Keratinocyte (primary cell): ENCODE data around the gene ARID5B. TPM values are rescaled to one million over a fixed set of nuclear protein-coding genes. Genes with fewer than 3 reads are reported as not detected.

Experiments used
- DNase-seq: peaks from one replicate; pipeline ENCODE4 v3.0.0-alpha.2; 2011; ENCODE audit warnings: low read depth, missing footprints, low spot score
- FAIRE-seq: peaks from 2 replicates; lab custom pipeline; 2011; peaks lifted over from hg19 to GRCh38; lab: Jason Lieb, UNC
- H2AFZ ChIP-seq: 2 replicates; pipeline ENCODE4 v1.6.0; 2012; ENCODE audit warnings: low read length, control low read depth, inconsistent platforms; ENCODE audit not compliant: control insufficient read depth
- H3K27ac ChIP-seq: 2 replicates; pipeline ENCODE4 v1.5.1; 2011; ENCODE audit warnings: low read length; ENCODE audit not compliant: control insufficient read depth, insufficient read depth
- H3K27me3 ChIP-seq: 3 replicates; pipeline ENCODE4 v1.6.0; 2011; ENCODE audit warnings: low read length; ENCODE audit not compliant: control insufficient read depth, insufficient read depth; ENCODE audit errors: extremely low read depth
- H3K36me3 ChIP-seq, 2 experiments: 2 replicates in 1 of 2; 3 replicates in 1 of 2; pipeline ENCODE4 v1.5.1; 2011; ENCODE audit warnings: low read length in 2 of 2, mild to moderate bottlenecking in 1 of 2; ENCODE audit not compliant: control insufficient read depth in 2 of 2, insufficient read depth in 2 of 2; ENCODE audit errors: extremely low read depth in 1 of 2
- H3K4me1 ChIP-seq: 3 replicates; pipeline ENCODE4 v1.5.1; 2011; ENCODE audit warnings: low read length; ENCODE audit not compliant: control insufficient read depth, insufficient read depth; ENCODE audit errors: extremely low read depth
- H3K4me2 ChIP-seq: 3 replicates; pipeline ENCODE4 v1.6.0; 2011; ENCODE audit warnings: low read depth, low read length; ENCODE audit not compliant: control insufficient read depth, insufficient read depth; ENCODE audit errors: extremely low read depth
- H3K4me3 ChIP-seq, 3 experiments: fragments of 200-600 bp in 1 of 3; sonication (generic) in 1 of 3; 2 replicates in 2 of 3; 3 replicates in 1 of 3; pipeline ENCODE4 v1.5.1; 2011 to 2016; ENCODE audit warnings: low read length in 3 of 3, mild to moderate bottlenecking in 3 of 3, control low read depth in 2 of 3, inconsistent platforms in 1 of 3, low read depth in 1 of 3, mixed read lengths in 1 of 3, mixed run types in 1 of 3, moderate library complexity in 1 of 3; ENCODE audit not compliant: control insufficient read depth in 2 of 3, insufficient read depth in 2 of 3; ENCODE audit errors: extremely low read depth in 1 of 3
- H3K79me2 ChIP-seq: 2 replicates; pipeline ENCODE4 v1.6.0; 2012; ENCODE audit warnings: low read length; ENCODE audit not compliant: control insufficient read depth, insufficient read depth
- H3K9ac ChIP-seq: 3 replicates; pipeline ENCODE4 v1.6.0; 2011; ENCODE audit warnings: low read length; ENCODE audit not compliant: control insufficient read depth, insufficient read depth; ENCODE audit errors: extremely low read depth
- H3K9me1 ChIP-seq: 3 replicates; pipeline ENCODE4 v1.6.0; 2011; ENCODE audit warnings: low read length; ENCODE audit not compliant: control insufficient read depth, insufficient read depth; ENCODE audit errors: extremely low read depth
- H3K9me3 ChIP-seq: 2 replicates; pipeline ENCODE4 v1.5.1; 2012; ENCODE audit warnings: low read depth, low read length; ENCODE audit not compliant: control insufficient read depth
- H4K20me1 ChIP-seq: 3 replicates; pipeline ENCODE4 v1.6.0; 2011; ENCODE audit warnings: low read length; ENCODE audit not compliant: control insufficient read depth, insufficient read depth; ENCODE audit errors: extremely low read depth
- CTCF ChIP-seq, 3 experiments: IDR thresholded peaks in 1 of 3; conservative IDR thresholded peaks in 1 of 3; optimal IDR thresholded peaks in 1 of 3; 2 replicates in 2 of 3; 3 replicates in 1 of 3; pipeline versions ENCODE3 to v1.5.1; 2011; ENCODE audit warnings: low read length in 3 of 3, mild to moderate bottlenecking in 3 of 3, moderate library complexity in 2 of 3, control low read depth in 1 of 3, inconsistent platforms in 1 of 3; ENCODE audit not compliant: insufficient read depth in 2 of 3; ENCODE audit errors: extremely low read depth in 1 of 3
- EZH2 ChIP-seq: IDR thresholded peaks from one replicate; pipeline ENCODE4 v1.6.1; 2012; ENCODE audit warnings: inconsistent platforms, mild to moderate bottlenecking, low read length, moderate library complexity
- dilution Hi-C: fragments of 300-500 bp; cut with MboI; formaldehyde crosslinking; loops from one replicate; pipeline ENCODE4 v1.7.0; 2020; ENCODE audit warnings: low sequenced_read_pairs; ENCODE audit not compliant: extremely low pct_ligation_motif_present
- polyA plus RNA-seq, 5 experiments: library from polyadenylated mRNA; depleted of rRNA in 3 of 5; stranded (reverse) in 3 of 5; stranded (forward) in 1 of 5; unstranded in 1 of 5; fragments of >200 nt; gene quantifications; 1 replicate in 1 of 5; 2 replicates in 3 of 5; 3 replicates in 1 of 5; pipeline versions ENCODE4 v1.2.1 to v1.2.3, GENCODE V29; 2011 to 2012; ENCODE audit warnings: missing spikeins in 2 of 5, low read depth in 1 of 5, low replicate concordance in 1 of 5

The ARID5B gene
- polyA plus RNA-seq, 1 donor (not counting 4 experiments of a cell fraction or from before 2014, with no cell fraction given), result 7.0 TPM

- TF ChIP-seq EZH2, result no peak
- TF ChIP-seq CTCF (optimal IDR thresholded peaks at IDR 0.05 in 1 of 3, IDR thresholded peaks at IDR 0.05 in 1 of 3, conservative IDR thresholded peaks at IDR 0.05 in 1 of 3; ENCODE audit: extremely low read depth in 1 of 3, insufficient read depth in 2 of 3, low read length in 3 of 3), result no peak
- H3K27me3 ChIP-seq, result no peaks in the 10 kb centered on the region
- no peaks in the 10 kb centered on the region for H3K9me3 ChIP-seq
- peaks cover 52% of the 10 kb centered on the region for H3K4me1 ChIP-seq
- dilution Hi-C loops, result no loop called here
- H3K79me2 ChIP-seq, result peaks cover 2% of the 10 kb centered on the region
- no peak overlapping the region for H3K4me2 ChIP-seq
- H3K4me3 ChIP-seq, result no peak overlapping the region
- FAIRE-seq (no peak), DNase-seq (no peak)
- H3K27ac ChIP-seq, result no peak overlapping the region
- H4K20me1 ChIP-seq, result no peaks in the 10 kb centered on the region
- no peaks in the 10 kb centered on the region for H3K9me1 ChIP-seq
- H3K36me3 ChIP-seq, result no peaks in the 10 kb centered on the region
- H2AFZ ChIP-seq, result no peak overlapping the region
- H3K9ac ChIP-seq, result no peak overlapping the region
Measured at GRCh38 chr10:62029401-62029800, 127.9 kb downstream of the ARID5B start.

DNA sequence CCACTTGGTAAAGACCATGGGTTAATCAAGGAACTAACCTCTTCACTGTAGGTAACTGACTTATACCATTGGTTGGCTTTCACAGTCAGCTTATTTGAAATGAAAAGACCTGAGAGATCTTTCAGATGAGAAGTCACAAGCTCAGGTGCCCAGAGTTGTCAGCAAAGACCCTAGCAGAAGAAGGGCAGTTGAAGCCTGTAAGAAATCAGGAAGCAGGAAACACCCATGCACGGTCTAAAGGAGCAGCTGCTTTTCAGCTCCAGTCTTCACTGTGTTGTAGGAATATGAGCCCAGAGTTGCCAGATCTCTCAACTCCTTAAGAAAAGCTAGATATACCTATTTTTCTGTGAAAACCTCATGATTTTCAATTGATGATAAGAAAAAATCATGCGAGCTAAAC is 130.0 kb downstream of the ARID5B start:
- dilution Hi-C loops, result no loop called here
- peaks cover 8% of the 10 kb centered on the region for H3K79me2 ChIP-seq
- H4K20me1 ChIP-seq, result no peaks in the 10 kb centered on the region
- no peaks in the 10 kb centered on the region for H3K9me3 ChIP-seq
- no peak for TF ChIP-seq EZH2
- TF ChIP-seq CTCF (optimal IDR thresholded peaks at IDR 0.05 in 1 of 3, IDR thresholded peaks at IDR 0.05 in 1 of 3, conservative IDR thresholded peaks at IDR 0.05 in 1 of 3; ENCODE audit: extremely low read depth in 1 of 3, insufficient read depth in 2 of 3, low read length in 3 of 3), result no peak
- H3K4me3 ChIP-seq, result no peak overlapping the region
- H3K27me3 ChIP-seq, result no peaks in the 10 kb centered on the region
- FAIRE-seq (no peak), DNase-seq (no peak)
- H3K9me1 ChIP-seq, result no peaks in the 10 kb centered on the region
- H3K9ac ChIP-seq, result no peak overlapping the region
- H3K4me1 ChIP-seq, result peaks cover 32% of the 10 kb centered on the region
- no peak overlapping the region for H2AFZ ChIP-seq
- no peak overlapping the region for H3K27ac ChIP-seq
- H3K4me2 ChIP-seq, result no peak overlapping the region
- H3K36me3 ChIP-seq, result no peaks in the 10 kb centered on the region
